OCI-LY1 (cell line): ENCODE measurements around the gene ZNF281.

Source experiments
- CTCF ChIP-seq: fragments of 200-600 bp; sonication (generic), shearing (Covaris generic); IDR thresholded peaks from 2 replicates; pipeline ENCODE4 v1.5.1; 2017; ENCODE audit warnings: mild to moderate bottlenecking, antibody characterized with exemption, low read length, moderate library complexity, mixed read lengths
- EZH2 ChIP-seq: fragments of 200-600 bp; sonication (generic), shearing (Covaris generic); IDR thresholded peaks from 2 replicates; pipeline ENCODE4 v1.8.0; 2017; ENCODE audit warnings: borderline replicate concordance, mixed run types, mild to moderate bottlenecking, antibody characterized with exemption, low read length, moderate library complexity, mixed read lengths

DNA sequence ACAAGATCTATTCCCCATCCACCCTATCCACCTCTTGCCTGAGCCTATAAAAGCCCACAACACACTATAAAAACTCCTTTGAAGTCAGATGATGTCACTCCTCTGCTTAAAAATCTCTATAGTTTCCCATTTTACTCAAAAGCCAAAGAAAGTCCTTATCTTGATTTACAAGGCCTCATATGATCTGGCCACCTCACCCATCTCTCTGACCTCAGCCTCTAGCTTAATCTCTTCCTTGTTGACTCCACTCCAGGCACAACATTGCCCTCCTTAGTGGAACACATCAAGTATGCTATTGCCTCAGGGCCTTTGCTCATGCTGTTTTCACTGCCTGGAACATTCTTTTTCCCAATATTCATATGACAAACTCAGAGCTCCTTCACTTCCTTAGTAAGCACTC, 33.3 kb downstream of the ZNF281 start:
- TF ChIP-seq EZH2 (no peak), CTCF (no peak)
